ENCODE results near the gene STPG2.

Gene STPG2

GRCh38 chr4:97938141-97938540 lies 205.1 kb downstream of the STPG2 start:
- Histone ChIP-seq H3F3A (ENCODE audit: insufficient read depth, low read length) (no peaks in the 10 kb centered on the region), H3K27me3 (ENCODE audit: insufficient read depth, low read length) (no peaks in the 10 kb centered on the region), H3K4me2 (ENCODE audit: low read length) (no peak overlapping the region), H3K9ac (ENCODE audit: low read length) (no peak overlapping the region), H3K36me3 (ENCODE audit: insufficient read depth, low read length) (no peaks in the 10 kb centered on the region), H3K4me1 (ENCODE audit: insufficient read depth, low read length, severe bottlenecking) (no peaks in the 10 kb centered on the region), H3K27ac (ENCODE audit: low read depth, low read length, poor library complexity, severe bottlenecking) (no peak overlapping the region), H2AFZ (ENCODE audit: low read length) (no peak overlapping the region), H3K9me3 (ENCODE audit: low read length) (no peaks in the 10 kb centered on the region), H3K4me3 (ENCODE audit: low read depth, low read length, poor library complexity, severe bottlenecking) (no peak overlapping the region), H4K20me1 (ENCODE audit: insufficient read depth, low read length) (no peaks in the 10 kb centered on the region), H3K9me2 (ENCODE audit: low read depth, low read length) (no peaks in the 10 kb centered on the region), H3K79me2 (ENCODE audit: insufficient read depth, low read length) (no peaks in the 10 kb centered on the region)
- TF ChIP-seq EZH2 (IDR thresholded peaks at IDR 0.05; ENCODE audit: borderline replicate concordance, low read length) (no peak), CTCF (IDR thresholded peaks at IDR 0.05; ENCODE audit: low read length) (no peak)

- Histone ChIP-seq H3K4me1 (ENCODE audit: insufficient read depth, low read length, severe bottlenecking) (no peaks in the 10 kb centered on the region), H2AFZ (ENCODE audit: low read length) (no peak overlapping the region), H3K79me2 (ENCODE audit: insufficient read depth, low read length) (no peaks in the 10 kb centered on the region), H3K36me3 (ENCODE audit: insufficient read depth, low read length) (no peaks in the 10 kb centered on the region), H3K9me3 (ENCODE audit: low read length) (no peaks in the 10 kb centered on the region), H3F3A (ENCODE audit: insufficient read depth, low read length) (no peaks in the 10 kb centered on the region), H3K27ac (ENCODE audit: low read depth, low read length, poor library complexity, severe bottlenecking) (no peak overlapping the region), H3K4me2 (ENCODE audit: low read length) (no peak overlapping the region), H3K27me3 (ENCODE audit: insufficient read depth, low read length) (no peaks in the 10 kb centered on the region), H3K9me2 (ENCODE audit: low read depth, low read length) (no peaks in the 10 kb centered on the region), H4K20me1 (ENCODE audit: insufficient read depth, low read length) (no peaks in the 10 kb centered on the region), H3K9ac (ENCODE audit: low read length) (no peak overlapping the region), H3K4me3 (ENCODE audit: low read depth, low read length, poor library complexity, severe bottlenecking) (no peak overlapping the region)
- TF ChIP-seq CTCF (IDR thresholded peaks at IDR 0.05; ENCODE audit: low read length) (no peak), EZH2 (IDR thresholded peaks at IDR 0.05; ENCODE audit: borderline replicate concordance, low read length) (no peak)
These were observed 218.8 kb downstream of the STPG2 start for GRCh38 chr4:97924341-97924958.

DNA sequence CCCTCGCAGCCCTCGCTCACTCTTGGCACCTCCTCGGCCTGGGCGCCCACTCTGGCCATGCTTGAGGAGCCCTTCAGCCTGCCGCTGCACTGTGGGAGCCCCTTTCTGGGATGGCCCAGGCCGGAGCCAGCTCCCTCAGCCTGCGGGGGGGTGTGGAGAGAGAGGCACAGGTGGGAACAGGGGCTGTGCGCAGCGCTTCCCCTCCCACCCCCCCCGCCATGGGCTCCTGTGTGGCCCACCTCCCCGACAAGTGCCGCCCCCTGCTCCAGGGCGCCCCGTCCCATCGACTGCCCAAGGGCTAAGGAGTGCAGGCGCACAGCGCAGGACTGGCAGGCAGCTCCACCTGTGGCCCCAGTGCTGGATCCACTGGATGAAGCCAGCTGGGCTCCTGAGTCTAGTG lies 220.2 kb downstream of the STPG2 start:
- Histone ChIP-seq H4K20me1 (ENCODE audit: insufficient read depth, low read length) (no peaks in the 10 kb centered on the region), H3K27me3 (ENCODE audit: insufficient read depth, low read length) (no peaks in the 10 kb centered on the region), H3K9ac (ENCODE audit: low read length) (no peak overlapping the region), H3F3A (ENCODE audit: insufficient read depth, low read length) (no peaks in the 10 kb centered on the region), H2AFZ (ENCODE audit: low read length) (no peak overlapping the region), H3K4me1 (ENCODE audit: insufficient read depth, low read length, severe bottlenecking) (no peaks in the 10 kb centered on the region), H3K27ac (ENCODE audit: low read depth, low read length, poor library complexity, severe bottlenecking) (no peak overlapping the region), H3K9me2 (ENCODE audit: low read depth, low read length) (no peaks in the 10 kb centered on the region), H3K4me2 (ENCODE audit: low read length) (no peak overlapping the region), H3K79me2 (ENCODE audit: insufficient read depth, low read length) (no peaks in the 10 kb centered on the region), H3K4me3 (ENCODE audit: low read depth, low read length, poor library complexity, severe bottlenecking) (no peak overlapping the region), H3K9me3 (ENCODE audit: low read length) (no peaks in the 10 kb centered on the region), H3K36me3 (ENCODE audit: insufficient read depth, low read length) (no peaks in the 10 kb centered on the region)
- TF ChIP-seq EZH2 (IDR thresholded peaks at IDR 0.05; ENCODE audit: borderline replicate concordance, low read length), result no peak
- TF ChIP-seq CTCF (IDR thresholded peaks at IDR 0.05; ENCODE audit: low read length), result no peak
